Common myeloid progenitor, CD34-positive (primary cell): Measurements from ENCODE around the gene ANKMY1.

ENCODE experiments used
- CTCF ChIA-PET: fragments of 350-600 bp; sonication (Branson Sonifier 250); formaldehyde crosslinking; loops from one replicate; lab custom pipeline; 2021; ENCODE audit warnings: antibody characterized with exemption; lab: Charles Lee
- POLR2A ChIA-PET: fragments of 350-600 bp; sonication (Branson Sonifier 250); formaldehyde crosslinking; loops from one replicate; lab custom pipeline; 2021; ENCODE audit warnings: antibody characterized with exemption; lab: Charles Lee
- DNase-seq, 3 donors: peaks; one replicate each; pipeline versions ENCODE4 v3.0.0 to v3.0.0-alpha.2; 2013
- H3K27ac ChIP-seq, 2 experiments: 1 replicate in 1 of 2; 2 replicates in 1 of 2; pipeline ENCODE4 v1.7.0; 2013; ENCODE audit warnings: inconsistent platforms in 2 of 2, low read length in 2 of 2, mild to moderate bottlenecking in 2 of 2, low read depth in 1 of 2, moderate library complexity in 1 of 2; ENCODE audit not compliant: severe bottlenecking in 2 of 2, insufficient read depth in 1 of 2, poor library complexity in 1 of 2
- H3K27me3 ChIP-seq, 5 experiments: replicated peaks in 2 of 5; 1 replicate in 3 of 5; 2 replicates in 2 of 5; pipeline versions ENCODE4 v1.6.1 to v1.7.0; 2013; ENCODE audit warnings: low read length in 4 of 5, mild to moderate bottlenecking in 2 of 5, moderate library complexity in 2 of 5, inconsistent platforms in 1 of 5; ENCODE audit not compliant: insufficient read depth in 5 of 5, control insufficient read depth in 4 of 5
- H3K36me3 ChIP-seq, 4 experiments: 1 replicate in 2 of 4; 2 replicates in 2 of 4; pipeline versions ENCODE4 v1.6.1 to v1.7.0; 2013; ENCODE audit warnings: low read length in 3 of 4, control low read depth in 1 of 4, mild to moderate bottlenecking in 1 of 4; ENCODE audit not compliant: control insufficient read depth in 4 of 4, insufficient read depth in 4 of 4
- H3K4me1 ChIP-seq, 4 experiments: 1 replicate in 3 of 4; 2 replicates in 1 of 4; pipeline versions ENCODE4 v1.6.1 to v1.7.1; 2013; ENCODE audit warnings: low read length in 3 of 4, mild to moderate bottlenecking in 3 of 4, control low read depth in 1 of 4, inconsistent platforms in 1 of 4, moderate library complexity in 1 of 4; ENCODE audit not compliant: control insufficient read depth in 4 of 4, insufficient read depth in 4 of 4; ENCODE audit errors: control extremely low read depth in 1 of 4
- H3K4me3 ChIP-seq, 7 experiments: 1 replicate in 4 of 7; 2 replicates in 3 of 7; pipeline versions ENCODE4 v1.5.1 to v1.7.0; 2013; ENCODE audit warnings: mild to moderate bottlenecking in 7 of 7, low read length in 6 of 7, moderate library complexity in 6 of 7, inconsistent platforms in 2 of 7, low read depth in 2 of 7, control low read depth in 1 of 7; ENCODE audit not compliant: insufficient read depth in 4 of 7, control insufficient read depth in 1 of 7; ENCODE audit errors: extremely low read depth in 1 of 7
- H3K9me3 ChIP-seq, 5 experiments: 1 replicate in 4 of 5; 2 replicates in 1 of 5; pipeline versions ENCODE4 v1.6.1 to v1.7.1; 2013; ENCODE audit warnings: low read length in 4 of 5, mild to moderate bottlenecking in 2 of 5, inconsistent platforms in 1 of 5, low read depth in 1 of 5, moderate library complexity in 1 of 5; ENCODE audit not compliant: control insufficient read depth in 4 of 5, insufficient read depth in 2 of 5; ENCODE audit errors: control extremely low read depth in 1 of 5
- WGBS: methylation state at CpG from one replicate; pipeline ENCODE4 v1.1.5; 2013; ENCODE audit not compliant: insufficient coverage; 5-methylcytosine and 5-hydroxymethylcytosine counted together

Gene ANKMY1

GRCh38 chr2:240463274-240463865, 94.4 kb downstream of the ANKMY1 start:
- CTCF ChIA-PET = interaction anchor here (0.6 kb wide), 1 partner anchor 435 kb away, joined by 3 read pairs; no protein-coding TSS in a partner anchor
- Histone ChIP-seq H3K4me1 (no peaks in the 10 kb centered on the region), H3K9me3 (no peaks in the 10 kb centered on the region), H3K27ac (no peak overlapping the region), H3K36me3 (no peaks in the 10 kb centered on the region), H3K27me3 (peaks cover 0 to 5% (median under 1%) of the 10 kb centered on the region in 5 experiments), H3K4me3 (no peak overlapping the region)
- POLR2A ChIA-PET = no interaction called here
- 94% methylated on average over 19 of the region's 22 CpGs for WGBS
- DNase-seq = no peak

- no peaks in the 10 kb centered on the region for H3K36me3 ChIP-seq
- 98% methylated on average over 16 of the region's 16 CpGs for WGBS
- no peak overlapping the region for H3K4me3 ChIP-seq
- no peaks in the 10 kb centered on the region for H3K4me1 ChIP-seq
- ChIA-PET POLR2A (no interaction called here), CTCF (no interaction called here)
- DNase-seq = no peak
- H3K27me3 ChIP-seq = peaks cover 0 to 6% (median 5%) of the 10 kb centered on the region in 5 experiments
- H3K27ac ChIP-seq = no peak overlapping the region
- no peaks in the 10 kb centered on the region for H3K9me3 ChIP-seq
Measured at GRCh38 chr2:240462707-240463273, 95.0 kb downstream of the ANKMY1 start.

- H3K27me3 ChIP-seq = peaks cover 0 to 12% (median 8%) of the 10 kb centered on the region in 5 experiments
- no peak overlapping the region for H3K4me3 ChIP-seq
- H3K9me3 ChIP-seq = no peaks in the 10 kb centered on the region
- no peak overlapping the region for H3K27ac ChIP-seq
- DNase-seq = no peak
- H3K36me3 ChIP-seq = no peaks in the 10 kb centered on the region
- WGBS = 97% methylated on average over 40 of the region's 41 CpGs
- no peaks in the 10 kb centered on the region for H3K4me1 ChIP-seq
- CTCF ChIA-PET = no interaction called here
- POLR2A ChIA-PET = no interaction called here
Measured at GRCh38 chr2:240462073-240462706, 95.6 kb downstream of the ANKMY1 start.

- Histone ChIP-seq H3K4me1 (no peaks in the 10 kb centered on the region), H3K27me3 (peaks cover 0 to 19% (median 8%) of the 10 kb centered on the region in 5 experiments), H3K27ac (no peak overlapping the region), H3K9me3 (no peaks in the 10 kb centered on the region), H3K36me3 (no peaks in the 10 kb centered on the region), H3K4me3 (no peak overlapping the region)
- POLR2A ChIA-PET = no interaction called here
- 96% methylated on average over 17 of the region's 17 CpGs for WGBS
- DNase-seq = no peak
- CTCF ChIA-PET = no interaction called here
Measured at GRCh38 chr2:240461471-240462072, 96.2 kb downstream of the ANKMY1 start.

GRCh38 chr2:240460781-240461431, 96.9 kb downstream of the ANKMY1 start:
- ChIA-PET POLR2A (no interaction called here), CTCF (no interaction called here)
- Histone ChIP-seq H3K27ac (no peak overlapping the region), H3K9me3 (no peaks in the 10 kb centered on the region), H3K4me3 (no peak overlapping the region), H3K27me3 (peaks cover 0 to 25% (median 12%) of the 10 kb centered on the region in 5 experiments), H3K4me1 (no peaks in the 10 kb centered on the region), H3K36me3 (no peaks in the 10 kb centered on the region)
- 98% methylated on average over 14 of the region's 16 CpGs for WGBS
- no peak for DNase-seq

- peaks cover 0 to 4% (median under 1%) of the 10 kb centered on the region in 4 experiments for H3K4me1 ChIP-seq
- no peaks in the 10 kb centered on the region for H3K36me3 ChIP-seq
- H3K27ac ChIP-seq = no peak overlapping the region
- peaks cover 0 to 31% (median 15%) of the 10 kb centered on the region in 5 experiments for H3K27me3 ChIP-seq
- no peaks in the 10 kb centered on the region for H3K9me3 ChIP-seq
- H3K4me3 ChIP-seq = no peak overlapping the region
- ChIA-PET CTCF (no interaction called here), POLR2A (no interaction called here)
- DNase-seq = no peak
- 96% methylated on average over 14 of the region's 16 CpGs for WGBS
Measured at GRCh38 chr2:240460253-240460711, 97.5 kb downstream of the ANKMY1 start.
